T1000 (cell line): ENCODE data around the gene ZNF207.
"Not testable (repeated sequence)": the region's sequence is repeated elsewhere in the genome, so short reads cannot be mapped to it uniquely, and the experiment has no call there.

Source experiments
- DNase-seq: peaks from one replicate; lab custom pipeline; 2025; ENCODE audit warnings: mixed read lengths; lab: John Stamatoyannopoulos, UW

The ZNF207 gene

GRCh38 chr17:32335687-32336086 lies 14.3 kb upstream of the ZNF207 start:
- DNase-seq, result no peak

- no peak for DNase-seq
Measured at GRCh38 chr17:32341141-32341856, 8.7 kb upstream of the ZNF207 start.

- peak; percentile 63 for DNase-seq
Measured at GRCh38 chr17:32341857-32342602, 7.9 kb upstream of the ZNF207 start, which contains the start of gene C17orf75. C17orf75 (minus strand) TSS chr17:32342173; CDS start chr17:32342139, 34 bp downstream.

- DNase-seq, result no peak
Measured at GRCh38 chr17:32342603-32343325, 7.2 kb upstream of the ZNF207 start.

DNA sequence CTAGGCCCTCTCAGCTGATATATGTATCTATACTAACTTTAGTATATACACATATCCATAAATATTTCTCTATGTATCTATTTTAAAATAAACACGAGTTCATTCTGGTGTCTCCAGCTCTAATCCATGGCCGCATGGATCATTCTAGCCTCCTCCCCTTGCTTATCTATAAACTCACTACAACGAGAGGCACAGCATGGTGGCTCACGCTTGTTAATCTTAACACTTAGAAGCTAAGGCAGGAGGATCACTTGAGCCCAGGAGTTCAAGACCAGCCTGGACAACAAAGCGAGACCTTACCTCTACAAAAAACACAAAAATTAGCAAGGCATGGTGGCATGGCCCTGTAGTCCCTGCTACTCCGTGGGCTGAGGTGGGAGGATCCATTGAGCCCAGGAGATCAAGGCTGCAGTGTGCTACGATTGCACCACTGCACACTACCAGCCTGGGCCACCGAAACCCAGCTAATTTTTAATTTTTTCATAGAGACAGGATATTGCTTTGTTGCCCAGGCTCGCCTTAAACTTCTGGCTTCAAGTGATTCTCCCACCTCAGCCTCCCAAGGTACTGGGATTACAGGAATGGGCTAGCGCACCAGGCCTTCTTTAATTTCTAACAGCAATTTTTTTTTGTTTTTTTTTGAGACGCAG lies 3.9 kb upstream of the ZNF207 start:
- no peak for DNase-seq

GRCh38 chr17:32348483-32348800 lies 1.5 kb upstream of the ZNF207 start:
- no peak for DNase-seq

GRCh38 chr17:32349503-32349853 lies 479 bp upstream of the ZNF207 start:
- DNase-seq, result no peak

DNA sequence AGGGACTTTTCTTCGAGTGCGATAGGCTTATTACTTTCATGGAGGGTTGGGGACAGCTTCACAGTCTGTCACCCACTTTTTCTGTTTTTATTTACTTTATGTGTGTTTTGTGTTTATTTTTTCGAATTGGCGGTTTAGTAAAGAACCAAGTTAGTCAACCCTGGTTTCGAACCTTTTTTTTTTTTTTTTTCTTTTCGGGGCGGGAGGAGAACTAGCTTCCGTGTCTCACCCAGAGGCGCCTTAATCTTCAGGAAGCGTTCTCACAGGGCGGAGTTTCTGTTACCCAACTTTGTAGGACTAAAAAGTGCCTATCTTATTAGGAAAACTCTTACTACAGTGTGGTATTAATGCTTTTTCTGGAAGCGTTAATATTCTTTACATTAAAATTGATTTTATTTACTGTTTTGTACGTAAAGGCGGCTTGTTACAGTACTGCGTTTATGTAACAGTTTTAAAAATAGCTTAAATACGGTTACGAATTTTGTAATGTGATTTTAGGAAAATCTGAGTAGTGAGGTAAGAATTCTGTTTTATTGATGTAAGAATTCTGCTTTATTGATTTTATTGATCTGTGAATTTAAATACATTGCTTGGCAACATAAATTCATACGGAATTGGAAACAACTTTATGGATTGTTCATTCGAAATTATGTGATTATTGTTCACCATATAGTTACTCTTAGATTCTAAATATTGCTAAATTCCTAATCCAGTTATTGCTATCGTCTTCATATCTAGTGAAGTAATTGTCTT lies 885 bp downstream of the ZNF207 start:
- DNase-seq, result no peak

GRCh38 chr17:32352734-32353133 lies 2.8 kb downstream of the ZNF207 start:
- DNase-seq, result not testable (repeated sequence)

DNA sequence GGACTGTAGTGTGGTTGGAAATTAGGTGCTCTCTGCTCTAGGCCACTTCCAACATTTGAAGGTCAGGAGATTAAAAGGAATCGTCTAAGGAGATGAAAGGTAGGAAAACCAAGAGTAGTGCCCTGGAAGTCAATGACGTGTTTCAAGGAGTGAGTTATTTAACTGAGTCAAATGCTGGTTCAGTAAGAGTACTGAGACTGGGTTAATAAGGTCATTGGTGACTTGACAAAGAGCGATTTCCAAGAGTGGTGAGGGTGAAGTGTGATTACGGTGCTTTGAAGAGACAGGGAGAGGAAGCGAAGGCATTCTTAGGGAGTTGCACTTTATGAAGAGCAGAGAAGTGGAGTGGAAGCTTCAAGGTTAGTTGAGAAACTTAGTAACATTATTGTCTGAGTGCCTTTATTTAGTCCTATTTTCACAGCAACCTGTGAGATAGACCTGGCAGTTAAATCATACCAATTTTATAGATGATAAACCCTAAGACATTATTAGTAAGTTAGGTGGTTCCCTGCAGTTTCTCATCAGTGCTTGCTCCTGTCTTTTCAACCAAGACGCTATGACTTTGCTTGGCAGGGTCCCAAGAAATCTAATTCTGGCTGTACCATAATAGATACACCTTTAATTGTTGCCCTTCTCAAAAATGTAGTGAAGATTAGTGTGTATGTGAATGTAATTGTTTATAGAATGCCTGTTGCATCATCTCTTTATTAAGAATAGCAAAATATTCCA lies 5.9 kb downstream of the ZNF207 start:
- DNase-seq, result no peak

DNA sequence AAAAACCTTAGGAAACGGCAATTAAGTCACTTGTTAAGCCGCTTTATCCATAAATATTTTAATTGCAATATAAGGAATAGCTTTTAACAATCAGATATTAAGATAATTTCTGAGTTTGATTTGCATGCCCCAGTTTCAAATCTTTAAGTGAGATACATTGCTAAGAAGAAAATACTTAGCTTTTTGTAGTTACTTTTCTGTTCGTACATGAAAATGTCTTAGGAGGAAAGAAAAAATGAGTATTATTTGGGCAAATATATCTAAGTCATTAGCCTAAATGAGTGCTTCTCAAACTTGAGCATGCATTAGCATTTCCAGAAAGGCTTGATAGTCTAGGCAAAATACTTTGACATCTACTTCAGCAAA lies 6.4 kb downstream of the ZNF207 start:
- no peak for DNase-seq

DNA sequence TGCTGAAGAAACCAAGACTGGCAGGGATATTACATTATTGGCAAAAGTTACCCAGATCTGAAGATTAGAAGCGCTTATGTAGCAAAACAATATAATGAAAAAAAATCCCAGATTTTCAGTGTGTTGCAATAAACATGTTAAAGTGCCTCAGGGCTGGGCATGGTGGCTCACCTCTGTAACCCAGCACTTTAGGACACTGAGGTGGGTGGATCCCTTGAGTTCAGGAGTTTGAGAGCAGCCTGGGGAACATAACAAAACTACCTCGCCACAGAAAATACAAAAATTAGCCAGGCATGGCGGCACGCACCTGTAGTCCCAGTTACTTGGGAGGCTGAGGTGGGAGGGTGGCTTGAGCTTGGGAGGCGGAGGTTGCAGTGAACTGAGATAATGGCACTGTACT lies 6.8 kb downstream of the ZNF207 start:
- DNase-seq, result no peak

GRCh38 chr17:32357615-32358014 lies 7.7 kb downstream of the ZNF207 start:
- DNase-seq, result no peak

- DNase-seq, result no peak
Measured at GRCh38 chr17:32361270-32361669, 11.3 kb downstream of the ZNF207 start.

- no peak for DNase-seq
Measured at GRCh38 chr17:32370426-32370825, 20.5 kb downstream of the ZNF207 start.

- no peak for DNase-seq
Measured at GRCh38 chr17:32382526-32383223, 32.7 kb downstream of the ZNF207 start.

GRCh38 chr17:32383926-32384434 lies 34.0 kb downstream of the ZNF207 start:
- no peak for DNase-seq

DNA sequence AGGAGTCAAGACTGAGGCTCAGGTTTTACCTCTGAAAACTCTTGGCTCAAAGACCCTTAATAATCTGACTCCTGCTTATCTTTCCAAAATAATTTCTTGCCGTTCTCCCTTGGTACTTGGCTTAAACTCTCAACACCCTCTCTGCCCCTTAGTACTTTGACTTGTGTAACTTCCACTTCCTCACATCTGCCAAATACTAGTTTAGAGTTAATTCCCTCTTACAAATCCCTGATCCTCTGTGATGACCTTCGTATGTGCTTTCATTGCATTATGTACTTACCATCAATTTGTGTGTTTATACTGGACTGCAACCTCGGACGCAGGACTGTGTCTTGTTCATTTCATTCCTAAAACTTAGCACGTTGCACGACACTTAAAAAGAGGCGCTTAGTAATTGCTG lies 35.2 kb downstream of the ZNF207 start:
- no peak for DNase-seq

DNA sequence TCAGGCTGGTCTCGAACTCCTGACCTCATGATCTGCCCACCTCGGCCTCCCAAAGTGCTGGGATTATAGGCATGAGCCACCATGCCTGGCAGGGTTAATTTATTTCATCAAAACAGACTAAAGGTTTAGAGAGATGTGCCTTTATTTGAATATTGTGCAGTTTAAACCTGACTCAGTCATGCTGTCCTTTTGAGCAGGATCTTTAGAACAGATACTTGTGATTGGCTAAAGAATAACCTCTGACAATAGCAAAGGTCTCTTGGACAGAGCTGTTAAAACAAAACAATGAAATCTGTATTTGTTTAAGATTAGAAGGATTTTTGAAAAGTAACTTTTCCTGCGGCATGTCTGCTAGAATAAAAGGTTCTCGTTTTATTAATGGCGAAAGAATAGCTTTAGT lies 36.0 kb downstream of the ZNF207 start:
- no peak for DNase-seq

GRCh38 chr17:32386844-32387243 lies 36.9 kb downstream of the ZNF207 start:
- no peak for DNase-seq
